Stimulated activated naive B cell treated with anti-CD40 and anti-IgM and Interleukin-4, amounts not matched to agents 10 μg/mL and 1 μg/mL and 100 μg/mL, for 72 hours (primary cell): ENCODE measurements around the gene GRIA1.

Experiments used
- ATAC-seq, 2 donors: fragments of 150-1000 bp; cut with Tn5 transposase; replicated peaks; 2 replicates each; pipeline ENCODE4 v1.10.0; 2021; ENCODE audit warnings: moderate library complexity in 1 of 2
- DNase-seq: peaks from one replicate; pipeline ENCODE4 v3.0.0; 2021
- H3K27ac Mint-ChIP-seq: one replicate; pipeline ENCODE4 v1.8.0; 2022; ENCODE audit warnings: mild to moderate bottlenecking, mixed read lengths
- H3K27me3 Mint-ChIP-seq, 2 donors: one replicate each; pipeline ENCODE4 v1.8.0; 2022; ENCODE audit warnings: mixed read lengths in 2 of 2
- H3K36me3 Mint-ChIP-seq, 2 donors: one replicate each; pipeline ENCODE4 v1.8.0; 2022; ENCODE audit warnings: mixed read lengths in 2 of 2, mild to moderate bottlenecking in 1 of 2
- H3K4me1 Mint-ChIP-seq, 2 donors: one replicate each; pipeline ENCODE4 v1.8.0; 2022; ENCODE audit warnings: mixed read lengths in 2 of 2, mild to moderate bottlenecking in 1 of 2
- H3K4me3 Mint-ChIP-seq, 2 donors: one replicate each; pipeline ENCODE4 v1.8.0; 2022; ENCODE audit warnings: mild to moderate bottlenecking in 2 of 2, mixed read lengths in 2 of 2, moderate library complexity in 1 of 2
- H3K9me3 Mint-ChIP-seq, 2 donors: one replicate each; pipeline ENCODE4 v1.8.0; 2022; ENCODE audit warnings: mixed read lengths in 2 of 2, mild to moderate bottlenecking in 1 of 2

GRIA1 gene

DNA sequence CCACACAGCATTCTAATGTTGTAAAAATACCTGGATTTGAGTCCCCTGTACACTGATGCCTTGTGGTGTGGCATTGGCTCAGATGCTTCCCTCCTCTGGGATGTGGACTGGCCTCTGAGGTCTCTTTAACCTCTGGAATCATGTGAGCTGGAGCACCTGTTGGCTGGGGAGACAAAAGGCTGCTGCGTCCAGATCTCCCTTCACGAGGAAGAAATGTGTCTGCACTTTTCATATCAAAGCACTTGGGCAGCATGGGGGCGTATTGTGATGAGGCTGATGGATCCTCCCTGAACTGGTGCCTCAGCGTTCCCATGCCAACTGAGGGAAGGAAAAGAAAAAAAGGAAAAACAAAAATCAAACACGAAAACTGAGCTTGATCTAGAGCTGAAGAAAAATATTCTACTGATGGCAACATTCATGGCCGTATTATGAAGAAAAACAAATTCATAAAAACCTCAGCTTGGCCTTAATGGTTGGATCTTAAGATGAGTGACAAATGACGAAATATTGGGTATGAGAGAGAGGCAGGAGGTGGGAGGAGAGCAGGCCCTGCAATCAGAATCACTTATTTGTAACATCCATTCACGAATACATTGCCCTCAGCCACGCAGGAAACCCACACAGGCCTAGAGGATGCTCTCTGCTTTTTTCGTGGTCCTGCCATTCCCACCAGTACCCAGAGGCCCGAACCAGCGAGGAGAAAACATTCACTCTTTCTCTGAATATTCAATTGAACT is 26.2 kb downstream of the GRIA1 start:
- DNase-seq (no peak), ATAC-seq (no peak)
- no peak overlapping the region for H3K4me3 Mint-ChIP-seq
- no peaks in the 10 kb centered on the region for H3K27me3 Mint-ChIP-seq
- H3K27ac Mint-ChIP-seq: no peak overlapping the region
- H3K9me3 Mint-ChIP-seq: peaks cover 0 to 7% of the 10 kb centered on the region in 2 donors
- no peaks in the 10 kb centered on the region for H3K4me1 Mint-ChIP-seq
- H3K36me3 Mint-ChIP-seq: no peaks in the 10 kb centered on the region

DNA sequence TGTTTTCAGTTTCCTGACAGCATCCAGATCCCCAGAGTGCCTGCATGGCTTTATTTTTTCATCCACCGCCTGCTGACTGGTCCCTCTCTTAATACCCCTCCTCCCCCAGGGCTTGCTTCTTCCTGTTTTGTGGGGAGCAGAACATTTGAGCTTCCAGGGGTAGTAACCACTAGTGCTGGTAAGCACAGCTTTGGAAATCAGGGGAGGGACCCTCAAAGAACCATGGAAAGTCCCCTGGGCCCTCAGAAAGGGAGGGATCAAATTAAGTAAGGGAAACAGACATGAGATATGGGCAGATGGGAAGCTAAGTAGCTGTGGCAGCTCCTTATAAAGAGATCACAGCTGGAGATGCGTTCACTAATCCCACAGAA is 26.8 kb downstream of the GRIA1 start:
- Mint-ChIP-seq H3K9me3 (peaks cover 0 to 7% of the 10 kb centered on the region in 2 donors), H3K27ac (no peak overlapping the region), H3K4me1 (no peaks in the 10 kb centered on the region), H3K36me3 (no peaks in the 10 kb centered on the region), H3K4me3 (no peak overlapping the region), H3K27me3 (no peaks in the 10 kb centered on the region)
- DNase-seq (no peak), ATAC-seq (no peak)

DNA sequence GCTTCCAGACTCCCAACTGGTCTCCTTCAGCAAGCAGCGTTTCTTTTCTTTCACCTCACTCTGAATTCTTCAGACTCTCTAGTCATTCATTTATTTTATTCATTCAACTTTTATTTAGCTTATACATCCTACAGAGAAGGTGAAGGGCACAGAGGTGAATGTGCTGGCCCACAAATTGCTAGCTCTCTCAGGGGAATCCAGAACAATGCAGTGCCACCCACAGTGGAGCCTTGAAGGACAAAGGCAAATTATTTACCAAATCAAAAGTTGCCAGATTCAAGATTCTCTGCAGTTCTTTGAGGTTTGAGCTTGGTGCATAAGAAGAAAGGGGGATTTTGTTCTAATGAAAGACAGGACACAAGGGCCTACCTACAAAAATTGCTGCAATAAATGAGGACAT is 29.7 kb downstream of the GRIA1 start:
- Mint-ChIP-seq H3K36me3 (no peaks in the 10 kb centered on the region), H3K27me3 (no peaks in the 10 kb centered on the region), H3K4me3 (no peak overlapping the region), H3K9me3 (peaks cover 0 to 5% of the 10 kb centered on the region in 2 donors), H3K27ac (no peak overlapping the region), H3K4me1 (no peaks in the 10 kb centered on the region)
- DNase-seq (no peak), ATAC-seq (no peak)

DNA sequence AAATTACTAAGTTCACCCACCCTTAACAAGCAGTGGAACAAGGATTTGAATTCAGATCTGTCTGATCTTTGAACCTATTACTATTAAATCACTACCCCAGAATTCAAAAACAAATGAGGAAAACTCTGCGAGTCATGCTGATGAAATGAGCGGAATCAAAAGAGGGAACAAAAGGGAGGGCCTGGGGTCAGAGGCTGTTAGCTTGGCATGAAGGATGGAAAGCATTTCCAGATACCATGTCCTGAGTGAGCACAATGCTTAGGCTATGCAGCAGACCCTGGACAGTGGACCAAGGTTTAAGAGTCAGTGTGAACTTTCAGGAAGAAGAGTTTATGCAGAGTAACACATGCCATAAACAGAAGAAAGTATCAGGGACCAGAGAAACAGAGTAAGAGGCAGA is 30.5 kb downstream of the GRIA1 start:
- no peak for DNase-seq

GRCh38 chr5:153523211-153523610 is 32.7 kb downstream of the GRIA1 start:
- Mint-ChIP-seq H3K9me3 (no peaks in the 10 kb centered on the region), H3K4me3 (no peak overlapping the region)
- DNase-seq: no peak

More for the DNA sequence above, 30.5 kb downstream of the GRIA1 start:
- Mint-ChIP-seq H3K4me1 (no peaks in the 10 kb centered on the region), H3K9me3 (peaks cover 0 to 3% of the 10 kb centered on the region in 2 donors), H3K4me3 (no peak overlapping the region), H3K27ac (no peak overlapping the region), H3K36me3 (no peaks in the 10 kb centered on the region), H3K27me3 (no peaks in the 10 kb centered on the region)
- no peak for ATAC-seq

GRCh38 chr5:153523831-153524230 is 33.4 kb downstream of the GRIA1 start:
- DNase-seq: no peak
- H3K27me3 Mint-ChIP-seq: no peaks in the 10 kb centered on the region
- H3K9me3 Mint-ChIP-seq: peaks cover 0 to 3% of the 10 kb centered on the region in 2 donors
- H3K4me1 Mint-ChIP-seq: no peaks in the 10 kb centered on the region
- no peaks in the 10 kb centered on the region for H3K36me3 Mint-ChIP-seq
- no peak overlapping the region for H3K27ac Mint-ChIP-seq
- H3K4me3 Mint-ChIP-seq: no peak overlapping the region
- ATAC-seq: no peak

More at GRCh38 chr5:153523211-153523610, 32.7 kb downstream of the GRIA1 start:
- Mint-ChIP-seq H3K27me3 (no peaks in the 10 kb centered on the region), H3K36me3 (no peaks in the 10 kb centered on the region), H3K4me1 (no peaks in the 10 kb centered on the region), H3K27ac (no peak overlapping the region)
- no peak for ATAC-seq

DNA sequence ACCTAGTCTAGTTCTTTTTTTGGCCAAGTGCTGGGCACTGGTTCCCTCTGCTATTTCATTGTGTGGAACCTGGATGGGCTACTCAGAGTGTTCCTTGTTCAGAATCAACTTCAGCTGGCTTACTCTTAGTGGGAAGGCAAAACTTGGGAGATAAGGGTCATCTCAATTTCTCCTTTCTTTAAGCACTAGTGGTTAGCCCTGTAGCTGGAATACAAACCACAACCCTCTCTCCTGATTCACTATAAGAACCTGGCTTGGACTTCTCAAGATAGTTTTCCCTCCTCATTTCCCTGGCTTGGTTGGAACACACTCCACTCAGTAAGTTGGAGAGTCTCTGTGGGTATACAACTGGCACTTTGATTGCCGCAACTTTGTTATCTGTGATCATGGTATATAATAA is 35.1 kb downstream of the GRIA1 start:
- no peak overlapping the region for H3K4me3 Mint-ChIP-seq
- no peaks in the 10 kb centered on the region for H3K36me3 Mint-ChIP-seq
- no peaks in the 10 kb centered on the region for H3K4me1 Mint-ChIP-seq
- H3K9me3 Mint-ChIP-seq: peaks cover 0 to 3% of the 10 kb centered on the region in 2 donors
- no peak overlapping the region for H3K27ac Mint-ChIP-seq
- ATAC-seq (no peak), DNase-seq (no peak)
- no peaks in the 10 kb centered on the region for H3K27me3 Mint-ChIP-seq

- Mint-ChIP-seq H3K4me3 (no peak overlapping the region), H3K27me3 (no peaks in the 10 kb centered on the region), H3K27ac (no peak overlapping the region), H3K36me3 (no peaks in the 10 kb centered on the region), H3K9me3 (peaks cover 0 to 3% of the 10 kb centered on the region in 2 donors), H3K4me1 (no peaks in the 10 kb centered on the region)
- ATAC-seq: no peak
- no peak for DNase-seq
Observed at GRCh38 chr5:153530357-153531143, 40.1 kb downstream of the GRIA1 start.

- no peaks in the 10 kb centered on the region for H3K36me3 Mint-ChIP-seq
- peaks cover 0 to 3% of the 10 kb centered on the region in 2 donors for H3K9me3 Mint-ChIP-seq
Observed at GRCh38 chr5:153533546-153533945, 43.1 kb downstream of the GRIA1 start.

GRCh38 chr5:153534102-153534501 is 43.6 kb downstream of the GRIA1 start:
- Mint-ChIP-seq H3K36me3 (no peaks in the 10 kb centered on the region), H3K4me1 (no peaks in the 10 kb centered on the region), H3K9me3 (no peaks in the 10 kb centered on the region), H3K27ac (no peak overlapping the region), H3K4me3 (no peak overlapping the region), H3K27me3 (no peaks in the 10 kb centered on the region)
- DNase-seq (no peak), ATAC-seq (no peak)

More at GRCh38 chr5:153533546-153533945, 43.1 kb downstream of the GRIA1 start:
- no peaks in the 10 kb centered on the region for H3K27me3 Mint-ChIP-seq
- ATAC-seq (no peak), DNase-seq (no peak)
- no peak overlapping the region for H3K27ac Mint-ChIP-seq
- H3K4me1 Mint-ChIP-seq: no peaks in the 10 kb centered on the region
- H3K4me3 Mint-ChIP-seq: no peak overlapping the region

DNA sequence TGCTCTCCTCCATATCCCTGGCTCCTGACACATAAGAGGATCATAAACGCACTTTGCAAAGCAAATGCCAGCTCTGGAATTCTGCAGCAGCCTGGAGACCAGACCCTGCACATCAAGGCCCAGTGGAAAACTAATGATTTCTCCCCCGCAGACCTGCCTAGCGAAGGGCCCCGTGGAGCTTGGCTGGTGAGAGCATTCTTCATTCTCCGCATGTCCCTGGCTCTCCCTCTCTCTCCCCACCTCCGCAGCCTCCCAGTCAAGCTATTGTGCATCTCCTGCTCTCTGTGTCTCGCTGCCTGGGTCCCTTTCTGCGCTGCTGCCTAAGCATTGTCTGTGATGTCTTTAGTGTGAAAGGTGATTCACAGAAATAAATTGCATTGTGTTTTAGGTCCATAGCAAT is 46.7 kb downstream of the GRIA1 start:
- Mint-ChIP-seq H3K4me3 (no peak overlapping the region), H3K27ac (no peak overlapping the region), H3K4me1 (no peaks in the 10 kb centered on the region), H3K9me3 (peaks cover 0 to 2% of the 10 kb centered on the region in 2 donors), H3K27me3 (no peaks in the 10 kb centered on the region), H3K36me3 (no peaks in the 10 kb centered on the region)
- DNase-seq: no peak
- no peak for ATAC-seq

DNA sequence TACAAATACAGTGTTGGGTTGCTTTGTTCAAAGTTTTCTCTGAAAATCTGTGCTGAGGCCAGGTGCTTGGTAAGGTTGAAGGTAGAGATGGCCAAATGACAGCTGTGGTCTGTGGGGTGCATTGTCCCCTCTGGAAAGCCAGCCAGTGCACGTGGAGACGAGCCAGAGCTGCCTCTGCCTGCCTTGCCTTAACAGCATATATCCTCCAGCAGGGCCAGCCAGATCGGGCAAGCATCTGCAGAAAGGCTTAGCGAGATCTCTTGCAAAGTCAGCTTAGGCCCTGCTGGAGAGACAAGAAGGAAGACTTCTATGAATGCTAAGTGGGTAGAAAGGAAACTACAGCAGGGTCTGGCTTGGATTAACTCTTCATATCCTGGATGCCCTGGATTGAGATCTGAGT is 49.5 kb downstream of the GRIA1 start:
- no peak for DNase-seq
- no peaks in the 10 kb centered on the region for H3K4me1 Mint-ChIP-seq
- H3K4me3 Mint-ChIP-seq: no peak overlapping the region
- H3K9me3 Mint-ChIP-seq: peaks cover 0 to 10% of the 10 kb centered on the region in 2 donors
- H3K27me3 Mint-ChIP-seq: no peaks in the 10 kb centered on the region
- no peak for ATAC-seq
- no peak overlapping the region for H3K27ac Mint-ChIP-seq
- H3K36me3 Mint-ChIP-seq: no peaks in the 10 kb centered on the region

GRCh38 chr5:153542536-153542935 is 52.1 kb downstream of the GRIA1 start:
- DNase-seq (no peak), ATAC-seq (no peak)
- Mint-ChIP-seq H3K27me3 (no peaks in the 10 kb centered on the region), H3K4me1 (no peaks in the 10 kb centered on the region), H3K4me3 (no peak overlapping the region), H3K27ac (no peak overlapping the region), H3K36me3 (no peaks in the 10 kb centered on the region), H3K9me3 (peaks cover 0 to 12% of the 10 kb centered on the region in 2 donors)

DNA sequence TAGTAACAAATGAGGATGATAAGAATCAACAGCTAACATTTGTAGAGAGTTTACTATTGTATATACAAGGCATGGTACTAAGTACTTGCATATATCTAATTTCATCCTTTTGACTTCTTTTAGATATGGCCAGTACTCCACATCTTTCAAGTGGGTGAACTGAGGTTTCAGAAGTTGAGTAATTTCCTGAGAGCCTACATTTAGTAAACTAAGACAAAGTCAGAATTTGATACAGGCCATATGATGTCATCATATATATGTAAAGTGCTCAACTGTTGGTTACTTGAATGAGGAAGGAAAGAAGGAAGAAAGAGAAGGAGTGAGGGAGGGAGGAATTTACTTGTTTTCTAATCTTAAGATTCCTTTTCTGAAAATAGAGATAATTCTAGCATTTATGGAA is 52.8 kb downstream of the GRIA1 start:
- H3K4me3 Mint-ChIP-seq: no peak overlapping the region
- DNase-seq (no peak), ATAC-seq (no peak)
- peaks cover 0 to 12% of the 10 kb centered on the region in 2 donors for H3K9me3 Mint-ChIP-seq
- no peaks in the 10 kb centered on the region for H3K36me3 Mint-ChIP-seq
- no peak overlapping the region for H3K27ac Mint-ChIP-seq
- no peaks in the 10 kb centered on the region for H3K4me1 Mint-ChIP-seq
- H3K27me3 Mint-ChIP-seq: no peaks in the 10 kb centered on the region

DNA sequence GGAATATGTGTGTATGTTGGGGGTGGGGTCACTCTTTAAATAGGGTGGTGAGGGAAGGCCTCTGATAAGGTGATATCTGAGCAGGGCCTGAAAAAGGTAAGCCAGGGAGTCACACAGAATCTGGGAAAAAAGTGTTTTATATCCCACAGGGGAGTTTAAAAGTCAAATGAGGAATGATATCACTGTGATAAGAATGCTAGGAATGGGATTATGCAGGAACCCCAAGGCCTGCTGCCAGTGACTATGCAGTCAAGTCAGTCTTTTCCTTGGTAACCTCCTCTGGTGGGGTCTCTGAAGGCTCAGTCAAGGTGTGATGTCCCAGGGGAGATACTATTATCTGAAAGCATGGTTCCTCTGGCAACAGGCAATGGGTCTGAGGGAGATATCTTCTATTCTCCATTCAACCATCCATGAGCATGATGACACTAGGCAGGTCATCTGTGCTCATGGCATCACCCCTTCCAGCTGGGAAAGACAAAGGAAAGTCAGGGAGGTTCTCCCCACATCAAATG is 53.5 kb downstream of the GRIA1 start:
- Mint-ChIP-seq H3K4me1 (no peaks in the 10 kb centered on the region), H3K36me3 (no peaks in the 10 kb centered on the region), H3K27me3 (no peaks in the 10 kb centered on the region), H3K4me3 (no peak overlapping the region), H3K9me3 (peaks cover 0 to 12% of the 10 kb centered on the region in 2 donors), H3K27ac (no peak overlapping the region)
- DNase-seq: no peak
- no peak for ATAC-seq
